RPMI7951 (cell line): ENCODE measurements around the gene FHIT. TPM values are rescaled to one million over a fixed set of nuclear protein-coding genes. Genes with fewer than 3 reads are reported as not detected.

Source experiments
- DNase-seq: peaks from one replicate; pipeline ENCODE4 v3.0.0-alpha.2; 2012; ENCODE audit warnings: low read depth
- total RNA-seq: library from RNA; depleted of rRNA; stranded (reverse); fragments of >200 nt; shearing (Covaris generic); gene quantifications from 2 replicates; pipeline ENCODE4 v1.2.3, GENCODE V29; 2014

The FHIT gene
- total RNA-seq, 1 experiment from 2014 or later, result 2.4 TPM

GRCh38 chr3:60282866-60283265 is 968.4 kb downstream of the FHIT start:
- DNase-seq, result no peak

- DNase-seq, result no peak
These were observed 969.3 kb downstream of the FHIT start for GRCh38 chr3:60281970-60282369.

GRCh38 chr3:60277361-60277800 is 973.9 kb downstream of the FHIT start:
- DNase-seq, result peak; percentile 98

GRCh38 chr3:60276615-60277014 is 974.6 kb downstream of the FHIT start:
- peak; percentile 73 for DNase-seq

- no peak for DNase-seq
These were observed 976.6 kb downstream of the FHIT start for GRCh38 chr3:60274646-60275045.

GRCh38 chr3:60274098-60274497 is 977.2 kb downstream of the FHIT start:
- no peak for DNase-seq

- no peak for DNase-seq
These were observed 981.4 kb downstream of the FHIT start for GRCh38 chr3:60269829-60270266.

GRCh38 chr3:60269377-60269776 is 981.9 kb downstream of the FHIT start:
- no peak for DNase-seq

- no peak for DNase-seq
These were observed 983.1 kb downstream of the FHIT start for GRCh38 chr3:60268123-60268522.

- DNase-seq, result no peak
These were observed 984.8 kb downstream of the FHIT start for GRCh38 chr3:60266444-60266843.

- DNase-seq, result no peak
These were observed 988.1 kb downstream of the FHIT start for GRCh38 chr3:60263191-60263590.

- DNase-seq, result no peak
These were observed 988.7 kb downstream of the FHIT start for GRCh38 chr3:60262546-60262945.

GRCh38 chr3:60260546-60260945 is 990.7 kb downstream of the FHIT start:
- no peak for DNase-seq

- DNase-seq, result no peak
These were observed 1000.4 kb downstream of the FHIT start for GRCh38 chr3:60250810-60251209.

- no peak for DNase-seq
These were observed 1001.0 kb downstream of the FHIT start for GRCh38 chr3:60250206-60250605.

GRCh38 chr3:60246361-60246760 is 1004.9 kb downstream of the FHIT start:
- DNase-seq, result no peak

GRCh38 chr3:60243456-60243855 is 1007.8 kb downstream of the FHIT start:
- no peak for DNase-seq

- DNase-seq, result no peak
These were observed 1010.8 kb downstream of the FHIT start for GRCh38 chr3:60240492-60240891.

- DNase-seq, result no peak
These were observed 1012.7 kb downstream of the FHIT start for GRCh38 chr3:60238550-60238949.

GRCh38 chr3:60229502-60229901 is 1021.8 kb downstream of the FHIT start:
- DNase-seq, result no peak

- DNase-seq, result no peak
These were observed 1022.4 kb downstream of the FHIT start for GRCh38 chr3:60228823-60229222.

GRCh38 chr3:60226912-60227311 is 1024.3 kb downstream of the FHIT start:
- DNase-seq, result no peak

GRCh38 chr3:60225848-60226247 is 1025.4 kb downstream of the FHIT start:
- DNase-seq, result no peak

- DNase-seq, result no peak
These were observed 1030.5 kb downstream of the FHIT start for GRCh38 chr3:60220768-60221167.

- no peak for DNase-seq
These were observed 1031.8 kb downstream of the FHIT start for GRCh38 chr3:60219501-60219900.
